ENCODE results near the gene ELFN1.

Gene ELFN1

DNA sequence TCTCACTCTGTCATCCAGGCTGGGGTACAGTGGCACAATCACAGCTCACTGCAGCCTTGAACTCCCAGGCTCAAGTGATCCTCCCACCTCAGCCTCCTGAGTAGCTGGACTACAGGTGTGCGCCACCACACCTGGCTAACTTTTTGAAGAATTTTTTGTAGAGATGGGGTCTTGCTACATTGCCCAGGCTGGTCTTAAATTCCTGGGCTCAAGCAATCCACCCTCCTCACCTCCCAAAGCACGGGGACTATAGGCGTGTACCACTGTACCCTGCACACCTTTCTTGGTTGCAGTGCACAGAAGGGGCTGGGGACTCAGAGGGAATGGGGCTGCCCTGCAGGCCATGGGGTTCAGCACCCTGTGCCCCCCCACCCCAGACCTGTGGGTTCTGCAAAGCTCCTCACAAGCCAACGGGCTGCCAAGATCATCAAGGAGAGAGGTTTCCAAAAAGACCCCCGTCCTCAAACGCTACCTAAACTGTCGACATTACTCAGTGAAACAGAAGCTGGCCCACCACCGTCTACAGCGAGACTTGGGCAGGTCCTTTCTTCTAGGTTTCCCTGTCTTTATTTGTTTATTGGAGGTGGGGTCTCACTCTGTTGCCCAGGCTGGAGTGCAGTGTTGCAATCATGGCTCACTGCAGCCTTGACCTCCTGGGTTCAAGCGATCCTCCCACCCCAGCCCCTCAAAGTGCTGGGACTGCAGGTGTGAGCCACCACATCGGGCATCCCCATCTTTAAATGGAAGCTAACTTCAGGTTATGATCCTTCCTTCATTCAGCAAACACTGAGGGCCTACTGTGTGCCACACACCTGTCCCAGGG lies 26.6 kb upstream of the ELFN1 start:
- DNase-seq = no peak

DNA sequence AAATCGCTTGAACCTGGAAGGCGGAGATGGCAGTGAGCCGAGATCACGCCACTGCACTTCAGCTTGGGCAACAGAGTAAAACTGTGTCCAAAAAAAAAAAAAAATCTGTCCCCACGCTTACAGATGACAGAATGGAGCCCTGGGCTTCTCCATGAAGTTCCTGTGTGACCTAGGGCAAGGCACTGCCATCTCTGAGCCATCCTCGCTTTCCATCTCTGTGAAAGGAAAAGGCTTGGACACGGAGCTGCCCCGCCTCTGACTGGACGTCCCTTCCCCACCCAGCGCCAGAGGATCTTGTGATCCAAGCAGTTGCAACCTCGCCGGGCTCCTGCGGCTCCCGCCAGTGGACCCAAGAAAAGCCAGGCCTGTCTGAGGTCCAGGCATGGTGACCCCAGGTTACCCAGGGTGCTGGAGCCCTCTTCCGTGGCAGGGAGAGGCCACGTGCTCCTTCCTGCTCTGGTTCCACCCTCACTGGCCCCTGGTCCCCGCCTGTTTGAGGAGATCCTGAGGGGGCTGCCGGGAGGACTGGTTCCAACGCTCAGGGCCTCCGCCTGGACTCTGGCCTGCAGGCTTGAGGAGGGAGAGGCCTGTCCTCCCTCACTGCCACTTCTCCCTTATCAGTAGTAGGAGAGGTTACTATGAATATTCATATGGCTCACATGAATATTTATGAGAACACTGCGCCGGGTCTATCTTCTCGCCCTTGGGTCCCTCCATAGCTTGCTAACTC lies 25.6 kb upstream of the ELFN1 start:
- no peak for DNase-seq

DNA sequence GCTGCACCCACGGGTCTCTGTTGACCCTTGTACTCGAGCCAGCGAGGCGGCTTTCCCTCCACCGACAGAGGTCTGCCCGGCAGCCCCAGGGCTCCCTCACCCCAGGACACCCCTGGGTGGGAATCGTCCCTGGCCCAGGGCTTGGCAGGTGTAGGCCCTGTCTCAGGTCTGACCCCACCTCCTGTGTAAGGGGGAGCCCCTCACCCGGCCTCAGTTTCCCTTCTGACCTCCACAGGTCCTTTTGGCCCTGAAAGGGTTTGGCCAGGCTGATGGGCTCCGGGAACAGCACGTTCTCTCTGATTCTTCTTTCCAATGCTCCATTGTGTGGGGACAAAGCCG lies 25.0 kb upstream of the ELFN1 start:
- no peak for DNase-seq

DNA sequence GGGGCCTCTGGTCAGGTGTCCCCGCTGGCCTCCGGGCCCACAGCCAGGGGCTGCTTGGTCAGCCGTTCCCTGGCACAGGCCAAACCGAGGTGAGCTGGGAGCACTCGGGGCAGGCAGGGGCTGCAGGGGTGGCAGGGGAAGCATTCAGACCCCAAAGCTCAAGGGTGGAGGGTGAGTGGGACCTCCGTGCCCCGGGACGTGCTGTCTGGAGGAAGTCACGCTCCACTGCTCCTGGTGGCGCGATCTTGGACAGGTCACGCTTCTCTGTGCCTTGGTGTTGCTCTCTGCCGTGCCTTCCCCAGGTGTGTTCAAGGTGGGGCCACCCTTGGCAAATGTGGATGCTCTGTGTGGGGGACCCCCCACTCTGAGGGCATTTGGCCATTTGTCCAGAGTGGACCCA lies 24.6 kb upstream of the ELFN1 start:
- no peak for DNase-seq

DNA sequence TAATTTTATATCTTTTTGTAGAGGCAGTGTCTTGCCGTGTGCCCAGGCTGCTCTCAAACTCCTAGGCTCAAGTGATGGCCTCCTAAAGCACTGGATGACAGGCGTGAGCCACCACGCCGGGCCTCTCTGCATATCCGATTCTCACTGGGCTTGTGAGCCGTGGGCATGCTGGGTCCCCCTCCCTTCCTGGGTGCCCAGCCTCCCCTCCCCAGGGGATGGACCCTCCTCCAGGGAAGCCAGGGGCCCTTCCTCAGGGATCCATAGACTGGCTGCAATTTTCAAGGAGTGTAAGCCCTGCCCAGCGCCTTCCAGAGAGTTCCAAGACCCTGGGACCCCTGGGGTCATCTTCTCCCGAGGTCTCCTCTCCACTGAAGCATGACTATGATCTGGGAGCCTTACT lies 23.7 kb upstream of the ELFN1 start:
- no peak for DNase-seq

DNA sequence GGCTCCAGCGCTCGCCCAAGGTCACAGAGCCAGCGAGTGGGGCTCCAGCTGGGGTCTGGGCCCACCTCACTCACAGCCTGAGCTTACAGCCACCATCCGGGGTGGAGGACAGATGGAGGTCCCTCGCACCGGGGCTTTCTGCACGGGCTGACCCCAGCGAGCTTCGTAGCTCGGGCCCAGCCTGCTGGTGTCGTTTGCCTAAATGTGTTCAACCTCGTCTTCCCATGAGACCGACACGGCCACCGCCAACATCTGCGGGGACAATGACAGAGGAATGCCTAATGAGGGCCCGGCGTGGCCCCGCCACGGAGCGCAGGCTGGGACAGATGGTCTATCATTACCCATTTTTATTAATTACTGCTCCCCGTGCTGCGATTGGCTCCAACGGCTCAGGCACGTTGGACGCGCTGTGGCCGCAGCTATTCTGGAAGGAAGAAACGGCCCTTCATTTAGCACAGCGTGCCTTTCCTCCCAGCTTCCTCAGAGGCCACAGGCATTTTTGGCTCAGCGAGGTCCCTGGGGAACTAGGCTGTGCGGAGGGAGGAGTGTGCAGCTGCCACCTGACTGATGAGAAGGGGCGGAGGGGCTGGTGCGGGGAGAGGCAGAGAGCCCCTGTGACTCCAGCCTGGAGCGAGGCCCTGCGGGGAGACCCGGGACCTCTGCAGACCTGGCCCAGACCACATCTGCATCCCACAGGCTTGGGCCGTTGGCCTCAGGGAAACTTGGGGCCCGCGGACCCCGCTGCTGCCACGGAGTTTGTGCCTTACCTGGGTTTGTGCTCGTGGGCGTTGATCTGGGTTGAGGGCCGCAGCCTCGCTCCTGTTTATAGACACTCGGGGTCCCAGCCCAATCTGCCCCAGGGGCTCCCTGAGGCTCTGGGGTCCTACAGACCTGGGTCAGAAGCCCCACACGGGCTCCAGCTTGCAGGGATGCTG lies 22.9 kb upstream of the ELFN1 start:
- DNase-seq = no peak

DNA sequence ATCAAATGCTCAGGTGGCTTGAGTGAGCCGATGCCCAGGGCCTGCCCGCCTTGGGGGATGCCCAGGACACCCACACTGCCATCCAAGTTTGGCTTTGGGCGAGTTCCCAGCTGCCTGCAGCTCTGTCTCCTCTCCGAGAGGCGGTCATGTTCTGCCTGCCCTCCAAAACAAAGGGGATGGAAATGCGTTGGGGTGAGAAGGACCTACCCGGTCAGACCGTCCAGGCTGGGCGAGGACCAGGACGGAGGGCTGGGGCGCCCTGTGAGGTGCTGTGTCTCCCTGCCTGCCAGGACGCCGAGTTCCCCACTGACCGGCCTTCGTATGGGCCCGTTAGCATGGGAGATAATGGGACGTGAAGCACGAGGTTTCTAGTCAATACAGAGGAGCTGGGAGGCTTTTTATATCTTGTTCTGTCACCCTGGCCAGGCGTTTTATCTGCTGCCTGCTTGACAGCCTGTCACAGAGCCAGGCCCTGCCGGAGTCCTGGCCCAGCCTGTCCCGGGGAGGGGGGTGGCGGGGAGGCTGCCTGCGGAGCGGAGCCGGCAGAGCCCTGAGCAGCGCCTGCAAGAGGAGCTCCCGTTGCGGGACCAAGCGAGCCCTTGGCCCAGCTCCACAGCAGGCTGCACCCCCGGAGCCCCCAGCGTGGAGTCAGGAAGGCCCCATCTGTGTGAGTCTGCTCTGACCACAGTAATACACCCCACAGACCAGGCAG lies 22.0 kb upstream of the ELFN1 start:
- no peak for DNase-seq

DNA sequence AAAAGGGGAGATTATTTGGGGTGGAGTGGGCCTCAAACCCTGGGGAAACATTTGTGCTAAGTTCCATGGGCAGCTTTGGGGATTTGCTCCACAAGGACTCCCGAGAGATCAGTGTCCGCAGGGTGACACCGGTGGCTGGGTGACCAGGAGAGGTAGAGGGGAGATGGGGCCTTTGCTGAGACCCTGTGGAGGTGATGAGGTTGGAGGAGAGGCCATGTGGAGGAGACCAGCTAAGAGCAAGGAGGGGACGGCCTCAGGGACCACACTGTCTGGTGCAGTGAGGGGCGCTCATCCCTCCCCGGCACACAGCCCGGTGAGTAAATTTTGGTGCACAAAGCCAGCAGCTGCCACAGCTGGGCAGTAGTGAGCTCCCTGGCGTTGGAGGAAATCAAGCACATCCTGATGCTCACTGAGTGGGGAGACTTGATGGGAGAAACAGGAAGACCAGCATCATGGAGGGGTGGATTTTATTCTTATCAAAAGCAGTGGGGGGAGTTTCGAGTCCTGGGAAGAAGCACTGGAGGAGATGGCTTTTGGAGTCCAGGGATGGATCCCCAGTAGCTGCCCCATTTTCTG lies 20.2 kb upstream of the ELFN1 start:
- DNase-seq = no peak

DNA sequence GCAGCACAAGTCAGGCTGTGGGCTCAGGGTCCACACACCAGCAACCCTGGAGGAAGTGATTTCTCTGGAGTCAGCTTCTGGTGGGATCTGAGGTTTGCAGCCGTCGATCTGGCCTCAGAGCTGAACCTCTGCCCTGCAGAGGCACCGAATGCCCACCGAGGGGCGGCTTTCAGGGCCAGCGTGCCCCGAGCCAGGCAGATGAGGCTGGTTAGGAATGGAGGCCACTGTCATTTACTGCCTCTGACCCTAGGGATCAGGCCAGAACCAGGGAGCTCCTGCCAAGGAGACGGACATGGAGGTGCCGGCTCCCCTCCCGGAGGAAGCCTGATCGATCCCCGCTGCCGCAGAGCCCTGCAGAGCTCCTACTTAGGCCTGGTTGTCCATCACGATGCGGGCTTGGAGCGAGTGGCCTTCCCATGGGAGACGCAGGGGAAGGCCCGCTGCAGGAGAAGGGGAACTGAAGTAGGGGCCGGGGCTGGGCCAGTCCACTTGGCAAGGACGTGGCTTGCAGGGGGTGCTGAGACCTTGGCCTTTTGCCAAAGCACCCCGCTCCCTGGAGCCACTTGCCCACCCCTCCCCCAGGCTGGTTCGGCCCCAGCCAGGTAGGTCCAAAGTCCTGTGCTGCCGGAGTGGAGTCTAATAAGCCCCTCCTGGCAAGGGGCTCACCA lies 19.6 kb upstream of the ELFN1 start:
- DNase-seq = no peak

DNA sequence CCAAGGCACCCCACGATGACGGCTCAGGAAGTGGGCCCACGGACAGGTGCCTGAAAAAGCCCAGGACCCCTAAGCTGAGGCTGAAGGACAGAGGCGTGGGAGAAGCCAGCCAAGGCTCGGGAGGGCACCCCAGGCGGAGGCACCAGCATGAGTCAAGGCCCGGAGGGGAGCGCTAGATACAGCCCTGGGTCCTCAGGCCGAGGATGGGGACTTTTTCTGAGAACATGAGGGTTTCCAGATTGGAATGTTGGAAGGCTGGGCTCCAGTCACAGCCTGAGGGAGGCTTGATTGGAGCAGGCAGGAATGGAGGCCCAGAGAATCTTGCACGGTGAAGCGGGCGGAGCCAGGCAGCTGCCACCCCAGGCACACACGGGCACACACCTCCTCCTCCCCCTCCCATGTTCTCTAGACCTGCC lies 19.0 kb upstream of the ELFN1 start:
- DNase-seq = no peak

DNA sequence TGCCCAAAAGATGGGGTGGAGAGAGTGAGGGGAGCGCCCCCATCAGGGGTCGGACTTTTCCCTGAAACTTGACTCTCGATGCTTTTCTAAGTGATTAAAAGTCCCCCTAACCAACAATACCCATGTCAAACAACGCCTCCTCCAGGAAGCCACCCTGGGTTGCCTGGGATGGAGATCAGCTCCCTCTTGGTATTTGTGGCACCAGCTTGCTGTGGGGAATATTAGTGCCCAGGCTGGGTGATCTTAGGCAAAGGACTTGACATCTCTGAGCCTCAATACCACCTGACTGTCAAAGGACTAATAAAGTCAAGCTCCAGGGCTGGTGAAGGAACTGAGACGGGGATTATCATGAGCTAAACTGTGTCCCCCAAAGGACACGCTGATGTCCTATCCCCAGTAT lies 18.2 kb upstream of the ELFN1 start:
- DNase-seq = no peak

DNA sequence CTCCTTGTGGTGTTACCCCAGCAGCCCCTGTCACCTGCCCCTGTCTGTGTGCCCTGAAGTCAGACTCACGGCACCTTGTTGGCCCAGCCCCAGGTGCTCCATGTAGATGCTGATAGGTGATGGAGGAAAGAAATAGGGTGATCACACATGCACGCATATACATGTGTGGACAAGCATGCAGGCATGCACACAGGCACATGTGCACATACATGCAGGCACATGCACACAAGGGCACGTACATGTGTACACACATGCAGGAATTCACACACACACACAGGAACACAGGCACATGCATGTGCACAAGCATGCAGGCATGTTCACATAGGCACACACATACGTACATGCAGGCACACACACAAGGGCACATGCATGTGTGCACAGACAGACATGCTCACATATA lies 16.6 kb upstream of the ELFN1 start:
- no peak for DNase-seq

DNA sequence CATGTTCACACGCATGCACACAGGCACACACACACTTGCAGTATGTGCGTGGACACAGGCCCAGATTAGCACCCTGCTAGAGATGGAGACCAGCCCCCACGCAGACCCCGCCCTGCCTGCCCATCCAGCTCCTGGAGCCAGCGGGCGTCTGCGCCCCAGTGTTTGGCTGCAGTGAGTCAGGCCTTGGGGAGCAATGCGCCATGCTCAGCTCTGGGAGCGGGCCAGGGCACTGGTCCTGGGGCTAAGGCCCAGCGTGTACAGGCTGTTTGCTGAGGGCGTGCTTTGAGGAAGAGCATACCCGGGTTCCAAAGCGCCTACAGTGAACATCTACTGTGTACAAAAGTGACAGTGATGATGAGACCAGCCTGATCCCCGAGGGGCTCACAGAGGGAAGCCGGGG lies 16.0 kb upstream of the ELFN1 start:
- no peak for DNase-seq

DNA sequence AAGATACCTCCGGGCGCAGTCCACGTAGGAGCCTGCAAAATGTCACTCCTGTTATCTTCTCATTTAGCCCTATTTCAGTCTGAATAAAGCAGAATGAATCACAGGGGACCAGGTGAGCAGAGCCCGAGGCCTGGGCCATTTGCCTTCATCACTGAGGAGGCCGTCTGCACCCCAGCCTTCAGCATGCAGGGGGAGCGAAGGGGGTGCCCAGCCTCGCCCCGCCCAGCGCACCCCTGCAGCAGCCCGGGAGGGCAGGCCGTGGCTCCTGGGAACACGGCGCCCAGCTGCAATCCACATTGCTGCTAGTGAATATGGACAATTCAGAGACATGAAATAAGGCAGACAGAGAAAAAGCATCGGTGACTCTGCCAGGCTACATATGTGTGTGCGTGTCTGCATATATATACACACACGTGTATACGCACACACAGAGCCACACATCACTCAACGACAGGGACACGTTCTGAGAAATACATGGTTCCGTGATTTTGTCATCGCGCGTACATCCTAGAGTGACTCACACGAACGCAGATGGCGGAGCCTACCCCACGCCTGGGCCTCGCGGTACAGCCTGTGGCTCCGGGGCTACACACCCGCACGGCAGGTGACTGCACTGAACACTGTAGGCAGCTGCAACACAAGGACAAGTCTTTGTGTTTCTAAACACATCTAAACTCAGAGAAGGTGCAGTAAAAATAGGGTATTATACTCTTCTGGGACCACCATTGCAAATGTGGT lies 15.2 kb upstream of the ELFN1 start:
- DNase-seq = no peak

DNA sequence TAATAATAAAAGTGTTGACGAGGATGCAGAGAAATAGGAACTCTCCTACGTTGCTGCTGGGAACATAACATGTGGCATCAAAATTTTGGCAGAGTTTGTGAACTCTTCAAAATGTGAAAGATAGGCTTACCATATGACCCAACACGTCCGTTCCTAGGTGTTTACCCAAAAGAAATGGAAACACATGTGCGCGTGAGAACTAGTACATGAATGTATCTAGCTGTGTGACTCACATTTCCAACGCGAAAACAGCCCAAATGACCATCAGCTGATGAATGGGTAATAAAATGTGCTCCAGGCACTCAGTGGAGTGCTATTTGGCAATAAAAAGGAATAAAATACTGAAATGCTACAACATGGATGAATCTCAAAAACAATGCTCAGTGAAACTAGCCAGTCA lies 10.4 kb upstream of the ELFN1 start:
- DNase-seq = no peak

DNA sequence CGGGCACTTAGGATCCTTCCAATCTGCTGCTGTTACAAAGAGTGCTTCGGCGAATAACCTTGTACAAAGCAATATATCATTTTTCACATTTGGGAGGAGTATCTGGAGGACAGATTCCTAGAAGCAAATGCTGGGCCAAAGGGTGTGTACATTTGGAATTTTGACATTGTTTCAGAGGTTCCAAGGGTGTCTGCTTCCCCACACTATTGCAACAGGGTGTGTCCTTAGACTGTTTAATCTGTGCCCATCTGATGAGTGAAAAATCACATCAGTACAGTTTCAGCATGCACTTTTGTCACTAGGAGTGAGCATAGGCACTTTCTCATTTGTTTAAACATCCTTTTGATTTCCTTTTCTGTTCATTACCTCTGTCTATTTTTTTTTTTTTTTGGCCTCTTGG lies 8.6 kb upstream of the ELFN1 start:
- DNase-seq = no peak

DNA sequence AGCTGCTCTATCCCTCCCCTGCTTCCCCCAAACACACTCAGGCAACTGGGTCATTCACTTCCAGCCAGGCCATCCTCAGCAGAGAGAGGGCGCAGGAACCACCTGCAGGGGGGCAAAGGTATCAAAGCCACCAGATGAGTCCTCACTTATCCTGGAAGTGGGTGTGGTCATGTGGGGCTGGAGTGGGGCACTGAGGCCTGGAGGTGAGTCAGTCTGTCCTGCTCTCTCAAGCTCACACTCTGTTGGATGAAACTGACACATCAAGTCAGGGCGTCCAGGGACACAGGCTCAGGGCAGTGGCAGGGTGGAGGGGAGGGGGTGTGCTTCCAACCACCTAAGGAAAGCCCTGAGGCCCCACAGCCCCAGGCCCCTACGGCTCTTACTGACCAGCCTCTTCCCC lies 8.0 kb upstream of the ELFN1 start:
- DNase-seq = no peak

DNA sequence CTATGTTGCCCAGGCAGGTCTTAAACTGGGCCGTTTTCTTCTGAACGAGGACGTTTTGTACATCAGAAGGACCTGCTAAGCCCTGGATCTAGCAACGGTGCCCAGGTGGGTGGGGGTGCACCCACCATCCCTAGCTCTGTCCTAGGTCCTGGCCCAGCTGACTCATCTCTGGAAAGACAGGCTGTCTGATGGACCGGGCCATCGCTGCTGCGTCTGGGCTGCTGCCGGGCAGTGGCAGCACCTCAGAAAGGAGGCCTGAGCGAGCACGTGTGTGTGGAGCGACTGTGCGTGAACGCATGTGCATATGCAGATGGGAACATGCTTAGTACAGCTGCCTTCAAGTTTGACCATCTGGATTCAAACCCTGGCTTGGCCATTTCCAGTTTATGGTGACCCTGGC lies 7.3 kb upstream of the ELFN1 start:
- DNase-seq = no peak

DNA sequence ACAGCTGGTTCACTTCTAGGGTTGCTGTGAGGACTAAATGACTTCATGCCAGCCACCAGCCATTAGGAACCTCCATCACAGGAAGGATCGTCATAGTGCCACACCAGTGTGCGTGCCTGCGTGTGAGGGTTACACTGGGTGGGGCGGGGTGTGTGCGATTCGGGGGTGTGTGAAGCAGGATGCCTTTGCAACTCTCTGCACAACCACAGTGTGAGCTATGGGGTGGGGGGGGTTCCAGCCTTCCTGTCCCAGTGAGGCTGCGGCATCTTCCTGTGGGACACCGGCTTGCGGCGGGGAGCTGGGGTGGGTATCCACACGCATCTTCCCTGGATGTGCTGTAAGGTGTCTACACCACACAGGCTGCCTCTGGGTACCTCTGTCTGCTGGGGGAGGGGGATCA lies 6.9 kb upstream of the ELFN1 start:
- no peak for DNase-seq

DNA sequence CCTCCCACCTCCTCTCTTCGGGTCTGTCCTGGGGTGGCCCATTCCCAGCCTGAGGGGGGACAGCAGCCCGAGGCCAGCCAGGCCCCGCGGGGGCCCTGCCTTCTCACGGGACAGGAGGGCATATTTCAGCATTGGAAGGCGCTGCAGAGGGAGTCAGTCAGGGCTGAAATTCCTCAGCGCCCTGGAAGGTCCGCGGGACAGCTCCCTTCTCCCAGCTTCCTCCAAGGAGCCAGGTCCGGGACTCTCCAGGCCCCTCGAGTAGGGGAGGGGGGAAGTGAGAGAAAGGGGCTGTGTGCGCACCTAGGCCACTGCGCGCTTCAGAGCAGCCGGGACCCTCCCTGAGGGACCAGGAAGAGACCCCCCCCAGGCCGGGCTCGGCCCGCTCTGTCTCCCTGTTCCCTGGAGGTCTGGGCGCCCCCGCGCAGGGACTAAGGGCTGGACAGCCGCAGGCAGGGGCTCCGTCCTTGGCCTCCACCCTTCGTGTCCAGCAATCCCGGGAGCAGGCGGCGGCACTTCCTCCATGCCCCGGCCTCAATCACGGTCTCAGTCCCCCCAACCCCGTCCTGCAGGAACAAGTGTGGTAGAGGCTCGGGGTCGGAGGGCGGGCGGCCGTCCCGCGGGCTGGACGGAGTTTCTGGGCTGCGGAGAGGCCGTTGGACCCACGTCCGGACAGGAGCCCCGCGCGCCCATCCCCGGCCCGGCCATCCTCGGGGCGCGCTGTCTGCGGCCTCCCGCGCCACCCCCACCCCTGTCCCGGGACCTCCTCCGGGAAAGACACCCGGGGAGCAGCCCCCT lies 6.0 kb upstream of the ELFN1 start:
- no peak for DNase-seq
